ENCODE data around the gene ARHGAP40. TPM values are rescaled to one million over a fixed set of nuclear protein-coding genes. Genes with fewer than 3 reads are reported as not detected.

ARHGAP40 gene
- total and polyA plus RNA-seq, 9 of the 15 experiments (the other 6 are each of a cell fraction or from before 2014, with no cell fraction given), result not detected

DNA sequence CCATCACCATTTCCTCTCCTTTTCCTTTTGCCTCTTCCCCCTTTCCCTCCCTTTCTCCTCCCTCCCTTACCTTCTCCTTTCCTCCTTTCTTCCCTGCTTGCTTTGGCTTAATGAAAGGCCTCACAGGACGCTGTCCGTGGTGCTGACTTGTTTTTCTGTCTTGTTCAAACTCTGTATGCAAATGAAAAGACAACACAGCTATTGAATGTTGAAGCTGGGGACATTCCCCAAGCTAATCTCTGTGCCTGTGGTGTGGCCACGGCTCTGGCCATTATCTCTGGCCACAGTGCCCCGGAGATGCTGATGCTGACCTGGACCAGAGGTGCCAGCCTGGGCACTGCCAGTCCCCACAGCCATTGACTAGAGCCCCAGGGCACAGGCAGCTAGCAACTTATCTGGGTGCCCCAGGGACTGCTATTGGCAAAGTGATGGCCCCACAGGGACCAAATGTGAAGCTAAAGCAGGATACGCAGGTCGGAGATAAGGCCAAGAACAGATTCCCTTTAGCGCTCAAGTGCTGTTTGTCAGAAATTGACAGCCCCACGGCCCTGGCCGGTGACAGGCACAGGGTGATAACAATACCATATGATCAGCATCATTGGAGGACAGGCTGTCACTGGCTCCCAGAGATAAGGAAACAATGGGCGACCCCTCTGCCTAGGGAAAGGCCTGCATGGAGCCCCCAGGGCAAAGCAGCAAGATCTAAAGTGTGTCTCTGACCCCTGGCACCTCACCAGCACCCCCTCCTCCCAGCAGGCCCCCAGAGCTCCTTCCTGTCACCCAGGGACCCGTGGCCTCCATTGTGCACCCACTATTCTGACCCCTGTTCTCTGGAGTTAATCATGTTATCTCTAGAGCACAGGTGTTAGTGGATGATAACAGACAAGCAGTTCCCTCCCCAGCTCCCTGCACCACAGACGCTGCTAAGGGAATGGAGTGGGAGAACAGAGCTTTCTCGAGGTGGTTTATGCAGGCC is 91.1 kb downstream of the ARHGAP40 start (continued):
- TF ChIP-seq SAP30 (IDR thresholded peaks at IDR 0.05; ENCODE audit: borderline replicate concordance, insufficient read depth, low read depth, low read length, poor library complexity, severe bottlenecking) (no peak), STAT5A (IDR thresholded peaks at IDR 0.05; ENCODE audit: borderline replicate concordance, low read length) (peak; percentile 48; the same call in 1 of the 2 replicates), SLC30A9 (CRISPR knock-in tag; IDR thresholded peaks at IDR 0.05) (no peak), POLR2AphosphoS2 (IDR thresholded peaks at IDR 0.05; ENCODE audit: low read length) (no peak), SP2 (IDR thresholded peaks at IDR 0.05; ENCODE audit: extremely low read depth, low read depth, low read length, poor library complexity, severe bottlenecking) (no peak), HDAC8 (tag; IDR thresholded peaks at IDR 0.05) (no peak), TCFL5 (CRISPR knock-in tag; conservative IDR thresholded peaks at IDR 0.05) (no peak), MBD2 (IDR thresholded peaks at IDR 0.05; ENCODE audit: borderline replicate concordance, low read depth) (no peak), HOXB6 (CRISPR knock-in tag; IDR thresholded peaks at IDR 0.05; ENCODE audit: borderline replicate concordance) (no peak), FOXM1 (IDR thresholded peaks at IDR 0.05; ENCODE audit: low read depth) (peak; percentile 80), FOXM1 (CRISPR knock-in tag; IDR thresholded peaks at IDR 0.05; ENCODE audit: low read depth) (no peak), ELF1 (tag; IDR thresholded peaks at IDR 0.05) (no peak)
- TF ChIP-seq, protein P1, sequence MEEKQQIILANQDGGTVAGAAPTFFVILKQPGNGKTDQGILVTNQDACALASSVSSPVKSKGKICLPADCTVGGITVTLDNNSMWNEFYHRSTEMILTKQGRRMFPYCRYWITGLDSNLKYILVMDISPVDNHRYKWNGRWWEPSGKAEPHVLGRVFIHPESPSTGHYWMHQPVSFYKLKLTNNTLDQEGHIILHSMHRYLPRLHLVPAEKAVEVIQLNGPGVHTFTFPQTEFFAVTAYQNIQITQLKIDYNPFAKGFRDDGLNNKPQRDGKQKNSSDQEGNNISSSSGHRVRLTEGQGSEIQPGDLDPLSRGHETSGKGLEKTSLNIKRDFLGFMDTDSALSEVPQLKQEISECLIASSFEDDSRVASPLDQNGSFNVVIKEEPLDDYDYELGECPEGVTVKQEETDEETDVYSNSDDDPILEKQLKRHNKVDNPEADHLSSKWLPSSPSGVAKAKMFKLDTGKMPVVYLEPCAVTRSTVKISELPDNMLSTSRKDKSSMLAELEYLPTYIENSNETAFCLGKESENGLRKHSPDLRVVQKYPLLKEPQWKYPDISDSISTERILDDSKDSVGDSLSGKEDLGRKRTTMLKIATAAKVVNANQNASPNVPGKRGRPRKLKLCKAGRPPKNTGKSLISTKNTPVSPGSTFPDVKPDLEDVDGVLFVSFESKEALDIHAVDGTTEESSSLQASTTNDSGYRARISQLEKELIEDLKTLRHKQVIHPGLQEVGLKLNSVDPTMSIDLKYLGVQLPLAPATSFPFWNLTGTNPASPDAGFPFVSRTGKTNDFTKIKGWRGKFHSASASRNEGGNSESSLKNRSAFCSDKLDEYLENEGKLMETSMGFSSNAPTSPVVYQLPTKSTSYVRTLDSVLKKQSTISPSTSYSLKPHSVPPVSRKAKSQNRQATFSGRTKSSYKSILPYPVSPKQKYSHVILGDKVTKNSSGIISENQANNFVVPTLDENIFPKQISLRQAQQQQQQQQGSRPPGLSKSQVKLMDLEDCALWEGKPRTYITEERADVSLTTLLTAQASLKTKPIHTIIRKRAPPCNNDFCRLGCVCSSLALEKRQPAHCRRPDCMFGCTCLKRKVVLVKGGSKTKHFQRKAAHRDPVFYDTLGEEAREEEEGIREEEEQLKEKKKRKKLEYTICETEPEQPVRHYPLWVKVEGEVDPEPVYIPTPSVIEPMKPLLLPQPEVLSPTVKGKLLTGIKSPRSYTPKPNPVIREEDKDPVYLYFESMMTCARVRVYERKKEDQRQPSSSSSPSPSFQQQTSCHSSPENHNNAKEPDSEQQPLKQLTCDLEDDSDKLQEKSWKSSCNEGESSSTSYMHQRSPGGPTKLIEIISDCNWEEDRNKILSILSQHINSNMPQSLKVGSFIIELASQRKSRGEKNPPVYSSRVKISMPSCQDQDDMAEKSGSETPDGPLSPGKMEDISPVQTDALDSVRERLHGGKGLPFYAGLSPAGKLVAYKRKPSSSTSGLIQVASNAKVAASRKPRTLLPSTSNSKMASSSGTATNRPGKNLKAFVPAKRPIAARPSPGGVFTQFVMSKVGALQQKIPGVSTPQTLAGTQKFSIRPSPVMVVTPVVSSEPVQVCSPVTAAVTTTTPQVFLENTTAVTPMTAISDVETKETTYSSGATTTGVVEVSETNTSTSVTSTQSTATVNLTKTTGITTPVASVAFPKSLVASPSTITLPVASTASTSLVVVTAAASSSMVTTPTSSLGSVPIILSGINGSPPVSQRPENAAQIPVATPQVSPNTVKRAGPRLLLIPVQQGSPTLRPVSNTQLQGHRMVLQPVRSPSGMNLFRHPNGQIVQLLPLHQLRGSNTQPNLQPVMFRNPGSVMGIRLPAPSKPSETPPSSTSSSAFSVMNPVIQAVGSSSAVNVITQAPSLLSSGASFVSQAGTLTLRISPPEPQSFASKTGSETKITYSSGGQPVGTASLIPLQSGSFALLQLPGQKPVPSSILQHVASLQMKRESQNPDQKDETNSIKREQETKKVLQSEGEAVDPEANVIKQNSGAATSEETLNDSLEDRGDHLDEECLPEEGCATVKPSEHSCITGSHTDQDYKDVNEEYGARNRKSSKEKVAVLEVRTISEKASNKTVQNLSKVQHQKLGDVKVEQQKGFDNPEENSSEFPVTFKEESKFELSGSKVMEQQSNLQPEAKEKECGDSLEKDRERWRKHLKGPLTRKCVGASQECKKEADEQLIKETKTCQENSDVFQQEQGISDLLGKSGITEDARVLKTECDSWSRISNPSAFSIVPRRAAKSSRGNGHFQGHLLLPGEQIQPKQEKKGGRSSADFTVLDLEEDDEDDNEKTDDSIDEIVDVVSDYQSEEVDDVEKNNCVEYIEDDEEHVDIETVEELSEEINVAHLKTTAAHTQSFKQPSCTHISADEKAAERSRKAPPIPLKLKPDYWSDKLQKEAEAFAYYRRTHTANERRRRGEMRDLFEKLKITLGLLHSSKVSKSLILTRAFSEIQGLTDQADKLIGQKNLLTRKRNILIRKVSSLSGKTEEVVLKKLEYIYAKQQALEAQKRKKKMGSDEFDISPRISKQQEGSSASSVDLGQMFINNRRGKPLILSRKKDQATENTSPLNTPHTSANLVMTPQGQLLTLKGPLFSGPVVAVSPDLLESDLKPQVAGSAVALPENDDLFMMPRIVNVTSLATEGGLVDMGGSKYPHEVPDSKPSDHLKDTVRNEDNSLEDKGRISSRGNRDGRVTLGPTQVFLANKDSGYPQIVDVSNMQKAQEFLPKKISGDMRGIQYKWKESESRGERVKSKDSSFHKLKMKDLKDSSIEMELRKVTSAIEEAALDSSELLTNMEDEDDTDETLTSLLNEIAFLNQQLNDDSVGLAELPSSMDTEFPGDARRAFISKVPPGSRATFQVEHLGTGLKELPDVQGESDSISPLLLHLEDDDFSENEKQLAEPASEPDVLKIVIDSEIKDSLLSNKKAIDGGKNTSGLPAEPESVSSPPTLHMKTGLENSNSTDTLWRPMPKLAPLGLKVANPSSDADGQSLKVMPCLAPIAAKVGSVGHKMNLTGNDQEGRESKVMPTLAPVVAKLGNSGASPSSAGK (IDR thresholded peaks at IDR 0.05), result no peak
- TF ChIP-seq, protein P2, sequence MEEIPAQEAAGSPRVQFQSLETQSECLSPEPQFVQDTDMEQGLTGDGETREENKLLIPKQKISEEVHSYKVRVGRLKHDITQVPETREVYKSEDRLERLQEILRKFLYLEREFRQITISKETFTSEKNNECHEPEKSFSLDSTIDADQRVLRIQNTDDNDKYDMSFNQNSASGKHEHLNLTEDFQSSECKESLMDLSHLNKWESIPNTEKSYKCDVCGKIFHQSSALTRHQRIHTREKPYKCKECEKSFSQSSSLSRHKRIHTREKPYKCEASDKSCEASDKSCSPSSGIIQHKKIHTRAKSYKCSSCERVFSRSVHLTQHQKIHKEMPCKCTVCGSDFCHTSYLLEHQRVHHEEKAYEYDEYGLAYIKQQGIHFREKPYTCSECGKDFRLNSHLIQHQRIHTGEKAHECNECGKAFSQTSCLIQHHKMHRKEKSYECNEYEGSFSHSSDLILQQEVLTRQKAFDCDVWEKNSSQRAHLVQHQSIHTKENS (CRISPR knock-in tag; IDR thresholded peaks at IDR 0.05), result no peak

Data from K562 (cell line).